CD4-positive, alpha-beta T cell treated with Interleukin-15 for 1 hour (primary cell): ENCODE results near the gene OR10H5.
"Not testable (repeated sequence)": the region's sequence is repeated elsewhere in the genome, so short reads cannot be mapped to it uniquely, and the experiment has no call there.

Source experiments
- DNase-seq: peaks from one replicate; pipeline ENCODE4 v3.0.0-alpha.2; 2020

OR10H5 gene

GRCh38 chr19:15812060-15812722, 24.7 kb downstream of the OR10H5 start:
- peak; percentile 38 for DNase-seq

- no peak for DNase-seq
Observed at GRCh38 chr19:15813916-15814315, 26.5 kb downstream of the OR10H5 start.

- DNase-seq, result no peak
Observed at GRCh38 chr19:15815306-15815705, 27.8 kb downstream of the OR10H5 start, which contains the start of gene OR10H1. Gene OR10H1 (minus strand): TSS chr19:15815664. CDS start chr19:15808037, 7,627 bp downstream.

- DNase-seq, result peak; percentile 27
Observed at GRCh38 chr19:15820646-15821045, 33.2 kb downstream of the OR10H5 start.

GRCh38 chr19:15825753-15826152, 38.3 kb downstream of the OR10H5 start:
- no peak for DNase-seq

- DNase-seq, result no peak
Observed at GRCh38 chr19:15828121-15828610, 40.7 kb downstream of the OR10H5 start.

- not testable (repeated sequence) for DNase-seq
Observed at GRCh38 chr19:15828611-15829305, 41.3 kb downstream of the OR10H5 start.

- DNase-seq, result no peak
Observed at GRCh38 chr19:15829306-15829698, 41.8 kb downstream of the OR10H5 start.

GRCh38 chr19:15829786-15830185, 42.3 kb downstream of the OR10H5 start:
- DNase-seq, result no peak

- no peak for DNase-seq
Observed at GRCh38 chr19:15831626-15832025, 44.2 kb downstream of the OR10H5 start.

- not testable (repeated sequence) for DNase-seq
Observed at GRCh38 chr19:15834232-15834631, 46.8 kb downstream of the OR10H5 start.

GRCh38 chr19:15835565-15836329, 48.3 kb downstream of the OR10H5 start:
- DNase-seq, result peak; percentile 71

GRCh38 chr19:15836330-15837220, 49.1 kb downstream of the OR10H5 start:
- peak; percentile 96 for DNase-seq

GRCh38 chr19:15837221-15837731, 49.8 kb downstream of the OR10H5 start:
- no peak for DNase-seq

- DNase-seq, result no peak
Observed at GRCh38 chr19:15838351-15838750, 50.9 kb downstream of the OR10H5 start.

- DNase-seq, result not testable (repeated sequence)
Observed at GRCh38 chr19:15839888-15840287, 52.4 kb downstream of the OR10H5 start.

GRCh38 chr19:15840833-15841232, 53.4 kb downstream of the OR10H5 start:
- DNase-seq, result no peak

- DNase-seq, result no peak
Observed at GRCh38 chr19:15841875-15842569, 54.6 kb downstream of the OR10H5 start.

GRCh38 chr19:15843203-15843893, 55.9 kb downstream of the OR10H5 start:
- no peak for DNase-seq

- not testable (repeated sequence) for DNase-seq
Observed at GRCh38 chr19:15843894-15844222, 56.4 kb downstream of the OR10H5 start.

- no peak for DNase-seq
Observed at GRCh38 chr19:15846923-15847322, 59.5 kb downstream of the OR10H5 start.
